H9 (cell line): ENCODE measurements around the gene NRCAM. TPM values are rescaled to one million over a fixed set of nuclear protein-coding genes. Genes with fewer than 3 reads are reported as not detected.

Source experiments
- DNase-seq: peaks from one replicate; pipeline ENCODE4 v3.0.0-alpha.2; 2017
- H2AFZ ChIP-seq: one replicate; pipeline ENCODE4 v1.6.1; 2013; ENCODE audit warnings: mild to moderate bottlenecking, low read length, control low read depth, moderate library complexity
- H2AK5ac ChIP-seq: 2 replicates; pipeline ENCODE4 v1.6.1; 2013; ENCODE audit warnings: low read length, control low read depth, mixed read lengths; ENCODE audit not compliant: insufficient read length
- H2BK120ac ChIP-seq: one replicate; pipeline ENCODE4 v1.6.1; 2013; ENCODE audit warnings: low read depth, mild to moderate bottlenecking, low read length, control low read depth, inconsistent platforms; ENCODE audit not compliant: poor library complexity, severe bottlenecking
- H2BK12ac ChIP-seq: 2 replicates; pipeline ENCODE4 v1.6.1; 2013; ENCODE audit warnings: low read length, control low read depth, mixed read lengths, low read depth; ENCODE audit not compliant: insufficient read length
- H2BK15ac ChIP-seq: 2 replicates; pipeline ENCODE4 v1.6.1; 2013; ENCODE audit warnings: low read depth, low read length, control low read depth
- H2BK20ac ChIP-seq: one replicate; pipeline ENCODE4 v1.6.1; 2013; ENCODE audit warnings: low read depth, mild to moderate bottlenecking, low read length, control low read depth, inconsistent platforms; ENCODE audit not compliant: poor library complexity, severe bottlenecking
- H2BK5ac ChIP-seq: 2 replicates; pipeline ENCODE4 v1.6.1; 2013; ENCODE audit warnings: low read length, control low read depth, mixed read lengths; ENCODE audit not compliant: insufficient read length
- H3K14ac ChIP-seq: 2 replicates; pipeline ENCODE4 v1.6.1; 2013; ENCODE audit warnings: low read length, control low read depth; ENCODE audit not compliant: insufficient read depth
- H3K18ac ChIP-seq: 2 replicates; pipeline ENCODE4 v1.6.1; 2013; ENCODE audit warnings: low read depth, mild to moderate bottlenecking, mixed read lengths, low read length, control low read depth; ENCODE audit not compliant: insufficient read length
- H3K23ac ChIP-seq: 2 replicates; pipeline ENCODE4 v1.6.1; 2013; ENCODE audit warnings: low read length, control low read depth, mixed read lengths, low read depth; ENCODE audit not compliant: insufficient read length
- H3K23me2 ChIP-seq: 2 replicates; pipeline ENCODE4 v1.6.1; 2013; ENCODE audit warnings: low read depth, mild to moderate bottlenecking, mixed read lengths, low read length, control low read depth; ENCODE audit not compliant: insufficient read length, poor library complexity, severe bottlenecking
- H3K27ac ChIP-seq: 2 replicates; pipeline ENCODE4 v1.5.1; 2013; ENCODE audit warnings: low read length, control low read depth, mixed read lengths, low read depth; ENCODE audit not compliant: insufficient read length
- H3K27me3 ChIP-seq: 2 replicates; pipeline ENCODE4 v1.6.1; 2013; ENCODE audit warnings: low read length, control low read depth, inconsistent platforms; ENCODE audit not compliant: insufficient read depth
- H3K4ac ChIP-seq: 2 replicates; pipeline ENCODE4 v1.6.1; 2013; ENCODE audit warnings: low read depth, mild to moderate bottlenecking, control low read depth, inconsistent platforms, low read length, moderate library complexity
- H3K4me1 ChIP-seq: 2 replicates; pipeline ENCODE4 v1.6.1; 2013; ENCODE audit warnings: low read length, control low read depth, inconsistent platforms; ENCODE audit not compliant: insufficient read depth
- H3K4me2 ChIP-seq: 2 replicates; pipeline ENCODE4 v1.6.1; 2013; ENCODE audit warnings: low read length, control low read depth, mixed read lengths; ENCODE audit not compliant: insufficient read length, insufficient read depth
- H3K56ac ChIP-seq: 2 replicates; pipeline ENCODE4 v1.6.1; 2013; ENCODE audit warnings: low read depth, mild to moderate bottlenecking, mixed read lengths, low read length, control low read depth; ENCODE audit not compliant: insufficient read length
- H3K79me1 ChIP-seq: 2 replicates; pipeline ENCODE4 v1.6.1; 2013; ENCODE audit warnings: low read depth, mild to moderate bottlenecking, moderate library complexity, low read length, control low read depth, inconsistent platforms; ENCODE audit not compliant: insufficient read depth, poor library complexity, severe bottlenecking
- H3K79me2 ChIP-seq: 2 replicates; pipeline ENCODE4 v1.6.1; 2013; ENCODE audit warnings: low read length, control low read depth, inconsistent platforms; ENCODE audit not compliant: insufficient read depth
- H3K9ac ChIP-seq: 2 replicates; pipeline ENCODE4 v1.6.1; 2013; ENCODE audit warnings: low read length, control low read depth, mixed read lengths; ENCODE audit not compliant: insufficient read length; ENCODE audit errors: extremely low read depth
- H3K9me3 ChIP-seq: one replicate; pipeline ENCODE4 v1.6.1; 2013; ENCODE audit warnings: low read depth, low read length, inconsistent platforms; ENCODE audit not compliant: control insufficient read depth
- H3T11ph ChIP-seq: one replicate; pipeline ENCODE4 v1.6.1; 2013; ENCODE audit warnings: mild to moderate bottlenecking, low read length, control low read depth, inconsistent platforms
- H4K20me1 ChIP-seq: one replicate; pipeline ENCODE4 v1.6.1; 2013; ENCODE audit not compliant: control insufficient read depth, insufficient read length, insufficient read depth
- H4K5ac ChIP-seq: 2 replicates; pipeline ENCODE4 v1.6.1; 2013; ENCODE audit warnings: low read depth, mild to moderate bottlenecking, mixed read lengths, low read length, control low read depth; ENCODE audit not compliant: insufficient read length
- H4K8ac ChIP-seq: replicated peaks from 2 replicates; pipeline ENCODE4 v1.6.1; 2013; ENCODE audit warnings: low read length, control low read depth, mixed read lengths, low read depth; ENCODE audit not compliant: insufficient read length
- H4K91ac ChIP-seq: 2 replicates; pipeline ENCODE4 v1.6.1; 2013; ENCODE audit warnings: low read depth, mild to moderate bottlenecking, moderate library complexity, mixed read lengths, low read length, control low read depth; ENCODE audit not compliant: insufficient read length
- H3K27ac Mint-ChIP-seq, 3 experiments: 2 replicates in 2 of 3; 3 replicates in 1 of 3; pipeline ENCODE4 v1.8.0; 2020 to 2021; ENCODE audit warnings: mixed read lengths in 3 of 3, mild to moderate bottlenecking in 1 of 3, moderate library complexity in 1 of 3
- H3K27me3 Mint-ChIP-seq: 2 replicates; pipeline ENCODE4 v1.8.0; 2021; ENCODE audit warnings: low read depth, mild to moderate bottlenecking, moderate library complexity, mixed read lengths
- H3K36me3 Mint-ChIP-seq, 3 experiments: 2 replicates in 2 of 3; 3 replicates in 1 of 3; pipeline ENCODE4 v1.8.0; 2020 to 2021; ENCODE audit warnings: low read depth in 3 of 3, mixed read lengths in 3 of 3; ENCODE audit not compliant: insufficient read depth in 1 of 3
- H3K4me1 Mint-ChIP-seq, 2 experiments: 2 replicates each; pipeline ENCODE4 v1.8.0; 2020; ENCODE audit warnings: mixed read lengths in 2 of 2
- H3K4me3 Mint-ChIP-seq, 2 experiments: 2 replicates in 1 of 2; 3 replicates in 1 of 2; pipeline ENCODE4 v1.8.0; 2020 to 2021; ENCODE audit warnings: mild to moderate bottlenecking in 2 of 2, mixed read lengths in 2 of 2, moderate library complexity in 1 of 2
- H3K9me3 Mint-ChIP-seq, 2 experiments: 2 replicates in 1 of 2; 3 replicates in 1 of 2; pipeline ENCODE4 v1.8.0; 2020; ENCODE audit warnings: mild to moderate bottlenecking in 2 of 2, mixed read lengths in 2 of 2, moderate library complexity in 1 of 2
- WGBS: extraction: QIAGEN DNeasy Blood & Tissue Kit; methylation state at CpG from one replicate; pipeline ENCODE4 v1.1.7; 2013; ENCODE audit warnings: missing lambda C conversion rate, low lambda C conversion rate, mixed read lengths; ENCODE audit not compliant: insufficient read length; ENCODE audit errors: extremely low coverage; 5-methylcytosine and 5-hydroxymethylcytosine counted together
- total RNA-seq: library from RNA; stranded (reverse); gene quantifications from 2 replicates; pipeline ENCODE4 v1.2.1, GENCODE V29; 2021
- TF ChIP-seq, protein P1 (sequence below): fragments of 200-600 bp; sonication (generic); conservative IDR thresholded peaks from 3 replicates; pipeline ENCODE4 v1.8.0; 2021; ENCODE audit warnings: antibody characterized with exemption, mild to moderate bottlenecking

The NRCAM gene
- total RNA-seq, 1 experiment from 2014 or later: 2.3 TPM

DNA sequence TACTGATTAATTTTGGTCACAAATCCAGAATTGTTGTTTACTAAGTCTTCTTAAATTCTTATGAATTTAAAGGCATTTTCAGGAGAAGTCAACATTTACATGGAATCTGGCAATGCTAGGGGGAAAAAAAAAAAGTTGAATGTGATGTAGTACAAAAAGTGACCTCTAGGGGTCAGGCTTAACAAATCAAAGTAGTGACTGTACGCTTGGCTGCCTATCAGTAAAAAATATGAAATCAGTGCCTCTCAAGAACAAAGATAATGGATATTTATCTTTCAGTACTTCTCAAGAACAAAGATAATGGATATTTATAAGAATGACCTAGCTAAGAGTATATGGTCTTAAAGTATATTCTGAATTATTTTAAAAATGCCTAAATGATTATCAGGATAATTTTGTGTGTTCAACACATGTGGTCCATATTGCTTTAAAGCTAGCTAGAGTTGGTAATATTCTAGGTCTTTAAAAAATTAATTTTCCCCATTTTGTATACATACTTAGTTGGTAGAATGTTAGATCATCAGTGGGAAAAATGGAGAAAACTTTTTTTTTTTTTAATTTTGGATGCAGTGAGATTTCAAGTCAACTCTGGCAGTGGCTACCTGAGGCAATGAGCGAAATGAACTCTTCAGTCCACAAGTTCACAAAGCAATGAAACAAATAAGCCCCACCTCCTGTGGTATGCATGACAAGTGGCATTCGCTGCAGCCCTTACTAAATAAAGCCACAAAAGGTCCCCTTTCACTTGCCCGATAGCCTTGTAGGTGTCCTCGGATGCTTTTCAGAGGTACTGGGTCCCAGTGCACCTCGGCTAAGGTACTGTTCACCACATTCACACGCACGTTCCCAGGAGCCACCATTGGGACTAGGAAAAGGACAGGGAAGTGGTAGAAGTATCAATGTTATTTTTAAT is 274.9 kb downstream of the NRCAM start:
- no peak overlapping the region for H2AK5ac ChIP-seq
- H2BK20ac ChIP-seq: no peak overlapping the region
- no peak overlapping the region for H3K4me2 ChIP-seq
- WGBS: no CpG with 5 or more reads among the region's 8 CpGs
- DNase-seq: peak; percentile 78
- no peak overlapping the region for H2BK12ac ChIP-seq
- no peaks in the 10 kb centered on the region for H3K4me1 ChIP-seq
- no peak overlapping the region for H3T11ph ChIP-seq
- no peak overlapping the region for H2BK15ac ChIP-seq
- H3K23me2 ChIP-seq: no peaks in the 10 kb centered on the region
- no peak overlapping the region for H2BK5ac ChIP-seq
- Mint-ChIP-seq H3K27ac (peak overlapping the region; percentile 32 to 70 (median 39); a peak in 1 of 7 replicates), H3K9me3 (no peaks in the 10 kb centered on the region), H3K27me3 (no peaks in the 10 kb centered on the region; the same call in 1 of the 2 replicates), H3K36me3 (no peaks in the 10 kb centered on the region), H3K4me1 (peaks cover 17 to 18% of the 10 kb centered on the region in 2 experiments), H3K4me3 (peak overlapping the region in 1 of 2 experiments; percentile 40; a peak in 2 of 5 replicates)
- no peaks in the 10 kb centered on the region for H4K20me1 ChIP-seq
- no peak overlapping the region for H3K27ac ChIP-seq
- H3K23ac ChIP-seq: no peak overlapping the region
- no peak overlapping the region for H4K5ac ChIP-seq
- H3K4ac ChIP-seq: no peak overlapping the region
- no peaks in the 10 kb centered on the region for H3K9me3 ChIP-seq
- H3K14ac ChIP-seq: no peak overlapping the region
- no peaks in the 10 kb centered on the region for H3K79me2 ChIP-seq
- H3K79me1 ChIP-seq: no peaks in the 10 kb centered on the region
- H2AFZ ChIP-seq: no peak overlapping the region
- TF ChIP-seq, protein P1, sequence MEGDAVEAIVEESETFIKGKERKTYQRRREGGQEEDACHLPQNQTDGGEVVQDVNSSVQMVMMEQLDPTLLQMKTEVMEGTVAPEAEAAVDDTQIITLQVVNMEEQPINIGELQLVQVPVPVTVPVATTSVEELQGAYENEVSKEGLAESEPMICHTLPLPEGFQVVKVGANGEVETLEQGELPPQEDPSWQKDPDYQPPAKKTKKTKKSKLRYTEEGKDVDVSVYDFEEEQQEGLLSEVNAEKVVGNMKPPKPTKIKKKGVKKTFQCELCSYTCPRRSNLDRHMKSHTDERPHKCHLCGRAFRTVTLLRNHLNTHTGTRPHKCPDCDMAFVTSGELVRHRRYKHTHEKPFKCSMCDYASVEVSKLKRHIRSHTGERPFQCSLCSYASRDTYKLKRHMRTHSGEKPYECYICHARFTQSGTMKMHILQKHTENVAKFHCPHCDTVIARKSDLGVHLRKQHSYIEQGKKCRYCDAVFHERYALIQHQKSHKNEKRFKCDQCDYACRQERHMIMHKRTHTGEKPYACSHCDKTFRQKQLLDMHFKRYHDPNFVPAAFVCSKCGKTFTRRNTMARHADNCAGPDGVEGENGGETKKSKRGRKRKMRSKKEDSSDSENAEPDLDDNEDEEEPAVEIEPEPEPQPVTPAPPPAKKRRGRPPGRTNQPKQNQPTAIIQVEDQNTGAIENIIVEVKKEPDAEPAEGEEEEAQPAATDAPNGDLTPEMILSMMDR: peak; percentile 84
- H3K18ac ChIP-seq: no peak overlapping the region
- H2BK120ac ChIP-seq: no peak overlapping the region
- no peak overlapping the region for H3K56ac ChIP-seq
- no peak overlapping the region for H3K9ac ChIP-seq
- no peak overlapping the region for H4K91ac ChIP-seq
- H3K27me3 ChIP-seq: no peaks in the 10 kb centered on the region
- H4K8ac ChIP-seq: no peak overlapping the region
